Spleen (tissue), 11 donors: ENCODE results near the gene ERG. TPM values are rescaled to one million over a fixed set of nuclear protein-coding genes. Genes with fewer than 3 reads are reported as not detected.
A peak's percentile ranks its signal among the peaks of the same experiment; 100 is the strongest.

ENCODE experiments used
- DNase-seq: peaks from one replicate; pipeline ENCODE4 v3.0.0-alpha.2; 2020
- H3K27ac ChIP-seq, 8 donors: fragments of 200-600 bp; sonication (generic) in 7 of 8; 1 replicate in 4 of 8; 2 replicates in 4 of 8; pipeline versions ENCODE4 v1.5.0 to v1.8.0; 2016 to 2021; ENCODE audit warnings: inconsistent platforms in 4 of 8, mild to moderate bottlenecking in 4 of 8, moderate library complexity in 1 of 8
- H3K27me3 ChIP-seq, 7 donors: fragments of 200-600 bp; sonication (generic) in 6 of 7; replicated peaks in 1 of 7; 1 replicate in 4 of 7; 2 replicates in 3 of 7; pipeline versions ENCODE4 v1.5.0 to v1.8.0; 2016 to 2021; ENCODE audit warnings: inconsistent platforms in 3 of 7, mild to moderate bottlenecking in 1 of 7
- H3K36me3 ChIP-seq, 6 donors: fragments of 200-600 bp; sonication (generic) in 5 of 6; 1 replicate in 4 of 6; 2 replicates in 2 of 6; pipeline versions ENCODE4 v1.5.0 to v1.8.0; 2016 to 2021; ENCODE audit warnings: inconsistent platforms in 2 of 6
- H3K4me1 ChIP-seq, 6 donors: fragments of 200-600 bp; sonication (generic) in 5 of 6; 1 replicate in 3 of 6; 2 replicates in 3 of 6; pipeline versions ENCODE4 v1.5.0 to v1.8.0; 2016 to 2021; ENCODE audit warnings: inconsistent platforms in 3 of 6
- H3K4me3 ChIP-seq, 8 donors: fragments of 200-600 bp; sonication (generic) in 7 of 8; 1 replicate in 4 of 8; 2 replicates in 4 of 8; pipeline versions ENCODE4 v1.5.0 to v1.8.0; 2016 to 2021; ENCODE audit warnings: inconsistent platforms in 4 of 8, mild to moderate bottlenecking in 4 of 8, moderate library complexity in 2 of 8
- H3K9me3 ChIP-seq, 8 donors: fragments of 200-600 bp; sonication (generic) in 7 of 8; 1 replicate in 4 of 8; 2 replicates in 4 of 8; pipeline versions ENCODE4 v1.5.0 to v1.8.0; 2016 to 2021; ENCODE audit warnings: inconsistent platforms in 4 of 8
- CTCF ChIP-seq, 11 experiments: fragments of 200-600 bp in 7 of 11; fragments of 450-650 bp in 4 of 11; sonication (generic) in 4 of 11; IDR thresholded peaks in 8 of 11; conservative IDR thresholded peaks in 3 of 11; 1 replicate in 7 of 11; 2 replicates in 4 of 11; pipeline versions ENCODE4 v1.4.0 to v1.8.0; 2016 to 2021; ENCODE audit warnings: antibody characterized with exemption in 11 of 11, inconsistent platforms in 4 of 11, mild to moderate bottlenecking in 1 of 11
- POLR2A ChIP-seq, 3 donors: fragments of 450-650 bp; IDR thresholded peaks; one replicate each; pipeline ENCODE4 v1.5.1; 2017; ENCODE audit warnings: antibody characterized with exemption in 3 of 3, mild to moderate bottlenecking in 1 of 3
- POLR2AphosphoS5 ChIP-seq, 3 donors: sonication (generic); formaldehyde crosslinking; IDR thresholded peaks; one replicate each; pipeline ENCODE4 v1.5.1; 2017; ENCODE audit warnings: antibody characterized with exemption in 3 of 3
- WGBS, 5 donors: extraction: QIAGEN DNeasy Blood & Tissue Kit in 3 of 5; methylation state at CpG; one replicate each; pipeline versions ENCODE4 v1.1.5 to v1.1.7; 2013 to 2018; 5-methylcytosine and 5-hydroxymethylcytosine counted together
- intact Hi-C: fragments of 100-400 bp; cut with DNase I; formaldehyde crosslinking; loops from one replicate; pipeline ENCODE4 v1.15.0; 2023; ENCODE audit warnings: low total_unique reads
- polyA plus RNA-seq, 3 donors: library from polyadenylated mRNA; stranded (reverse); fragments of 200-250 nt; gene quantifications; one replicate each; pipeline ENCODE4 v1.2.1, GENCODE V29; 2013
- total RNA-seq, 7 donors: library from RNA; depleted of rRNA in 3 of 7; stranded (reverse); fragments of >200 nt in 3 of 7; fragmentation: NEBNext Ultra II Directional in 4 of 7; extraction: Animal tissue kit (Norgen Biotek cat#: 25700) in 4 of 7; gene quantifications; one replicate each; pipeline versions ENCODE4 v1.1.0 to v1.2.1, GENCODE V29; 2016 to 2021
- donor health status: healthy with polysubstance abuse.
- donor health status: DM: no; HTN: no; CAD: no; lungs with moderate emphysema.
- donor health status: DM: no; HTN: no; CAD: no.
- donor health status: Bipolar disorder and iron deficiency.
- donor health status: healthy.
- donor health status: DM: no; HTN: no; CAD: no.
- donor health status: DM: yes; HTN: yes; CAD: no.

ERG gene
- total and polyA plus RNA-seq, 10 donors, result 7.3 to 93.8 (median 57.5) TPM

DNA sequence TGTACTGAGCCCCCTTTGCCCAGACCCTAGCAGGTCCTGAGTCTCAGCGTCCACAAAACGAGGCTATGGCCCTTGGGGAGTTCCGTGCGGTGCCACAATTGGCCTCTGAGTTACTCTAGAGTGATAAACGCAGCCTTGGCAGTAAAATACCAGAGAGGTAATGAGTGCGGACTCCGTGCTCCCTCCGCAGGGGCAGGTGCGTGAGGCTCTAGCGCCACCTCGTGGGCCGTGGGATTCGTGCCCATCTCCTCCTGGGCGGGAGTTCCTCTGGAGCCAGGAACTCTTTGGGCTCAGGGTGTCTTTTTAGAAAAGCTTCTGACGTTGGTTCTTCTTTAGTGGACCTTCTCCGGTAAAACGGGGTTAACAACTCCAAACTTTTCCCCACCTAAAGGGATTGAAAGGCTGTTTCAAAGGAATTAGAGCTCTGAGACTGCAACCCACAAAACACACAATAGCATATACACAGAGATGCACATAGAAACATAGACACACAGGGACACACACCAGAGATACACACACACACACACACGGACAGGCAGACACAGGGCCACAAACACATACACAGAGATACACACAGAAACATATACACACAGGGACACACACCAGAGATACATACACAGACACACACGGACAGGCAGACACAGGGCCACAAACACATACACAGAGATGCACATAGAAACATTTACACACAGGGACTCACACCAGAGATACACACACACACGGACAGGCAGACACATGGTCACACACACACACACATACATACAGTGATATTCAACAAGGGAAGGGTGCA, 142.1 kb downstream of the ERG start:
- Histone ChIP-seq H3K4me3 (no peak overlapping the region), H3K27ac (no peak overlapping the region)

GRCh38 chr21:38355353-38355752, 142.9 kb downstream of the ERG start:
- 84 to 98% (median 96%) methylated on average over 4 of the region's 4 CpGs for WGBS, 5 donors
- TF ChIP-seq POLR2A (IDR thresholded peaks at IDR 0.05), result no peak
- TF ChIP-seq CTCF (IDR thresholded peaks at IDR 0.05 in 8 of 11, conservative IDR thresholded peaks at IDR 0.05 in 3 of 11), result no peak
- TF ChIP-seq POLR2AphosphoS5 (IDR thresholded peaks at IDR 0.05), result no peak
- no peak for DNase-seq
- H3K4me1 ChIP-seq, result peaks cover 5 to 37% (median 18%) of the 10 kb centered on the region in 6 donors
- peaks cover 0 to 5% (median 0%) of the 10 kb centered on the region in 8 donors for H3K9me3 ChIP-seq
- intact Hi-C loops, result no loop called here
- no peaks in the 10 kb centered on the region for H3K36me3 ChIP-seq
- no peak overlapping the region for H3K4me3 ChIP-seq
- H3K27ac ChIP-seq, result no peak overlapping the region
- H3K27me3 ChIP-seq, result peaks cover 0 to 12% (median 0%) of the 10 kb centered on the region in 7 donors

More for the DNA sequence above, 142.1 kb downstream of the ERG start:
- Histone ChIP-seq H3K36me3 (no peaks in the 10 kb centered on the region), H3K4me1 (peaks cover 5 to 32% (median 16%) of the 10 kb centered on the region in 6 donors), H3K9me3 (peaks cover 0 to 5% (median 0%) of the 10 kb centered on the region in 8 donors), H3K27me3 (peaks cover 0 to 12% (median 0%) of the 10 kb centered on the region in 7 donors)
- intact Hi-C loops, result no loop called here
- WGBS, 5 donors, result 7 to 11% (median 7%) methylated on average over 20 of the region's 20 CpGs
- peak in 2 of 3 donors; percentile 58 to 63 for TF ChIP-seq POLR2AphosphoS5 (IDR thresholded peaks at IDR 0.05)
- TF ChIP-seq POLR2A (IDR thresholded peaks at IDR 0.05), result no peak
- peak; percentile 60 to 94 (median 84) for TF ChIP-seq CTCF (IDR thresholded peaks at IDR 0.05 in 8 of 11, conservative IDR thresholded peaks at IDR 0.05 in 3 of 11)
- DNase-seq, result peak; percentile 94

DNA sequence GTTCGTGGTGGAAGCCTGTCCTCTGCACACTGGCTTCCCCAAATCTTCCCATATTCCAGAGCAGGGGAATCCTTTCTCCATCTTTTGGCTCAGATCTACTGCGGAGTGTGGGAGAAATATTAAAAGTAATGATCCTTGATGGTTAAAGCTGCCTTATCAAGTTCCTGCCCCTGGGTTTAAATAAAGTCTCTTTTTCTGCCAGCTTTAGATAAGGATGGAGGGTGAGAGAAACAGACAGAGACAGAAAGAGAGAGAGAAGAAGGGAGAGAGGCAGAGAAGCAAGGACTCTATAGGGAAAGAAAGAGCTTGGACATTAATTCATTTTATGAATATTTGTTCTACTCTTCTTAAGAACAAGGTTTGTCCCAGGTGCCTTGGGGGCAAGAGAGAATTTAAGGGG, 143.5 kb downstream of the ERG start:
- intact Hi-C loops, result loop anchor here (5.0 kb wide), 1 partner anchor 137 kb away; no protein-coding TSS in a partner anchor
- Histone ChIP-seq H3K27ac (no peak overlapping the region), H3K27me3 (peaks cover 0 to 12% (median 0%) of the 10 kb centered on the region in 7 donors), H3K4me3 (no peak overlapping the region), H3K9me3 (peaks cover 0 to 5% (median 0%) of the 10 kb centered on the region in 8 donors), H3K36me3 (no peaks in the 10 kb centered on the region), H3K4me1 (peaks cover 5 to 37% (median 18%) of the 10 kb centered on the region in 6 donors)
- no peak for DNase-seq
- 73 to 87% (median 82%) methylated on average over 2 of the region's 2 CpGs for WGBS, 5 donors
- TF ChIP-seq POLR2AphosphoS5 (IDR thresholded peaks at IDR 0.05), result no peak
- TF ChIP-seq POLR2A (IDR thresholded peaks at IDR 0.05), result no peak
- no peak for TF ChIP-seq CTCF (IDR thresholded peaks at IDR 0.05 in 8 of 11, conservative IDR thresholded peaks at IDR 0.05 in 3 of 11)

GRCh38 chr21:38354231-38354630, 144.0 kb downstream of the ERG start:
- H3K4me3 ChIP-seq, result no peak overlapping the region
- peaks cover 5 to 37% (median 18%) of the 10 kb centered on the region in 6 donors for H3K4me1 ChIP-seq
- peaks cover 0 to 5% (median 0%) of the 10 kb centered on the region in 8 donors for H3K9me3 ChIP-seq
- WGBS, 5 donors, result 89 to 98% (median 94%) methylated on average over 9 to 10 of the region's 10 CpGs
- H3K27ac ChIP-seq, result no peak overlapping the region
- no peaks in the 10 kb centered on the region for H3K36me3 ChIP-seq
- TF ChIP-seq POLR2AphosphoS5 (IDR thresholded peaks at IDR 0.05) (no peak), CTCF (IDR thresholded peaks at IDR 0.05 in 8 of 11, conservative IDR thresholded peaks at IDR 0.05 in 3 of 11) (no peak), POLR2A (IDR thresholded peaks at IDR 0.05) (no peak)
- intact Hi-C loops, result loop anchor here (5.0 kb wide), 1 partner anchor 137 kb away; no protein-coding TSS in a partner anchor
- peaks cover 0 to 12% (median 0%) of the 10 kb centered on the region in 7 donors for H3K27me3 ChIP-seq
- DNase-seq, result no peak
